ENCODE data around the gene SMAD5. TPM values are rescaled to one million over a fixed set of nuclear protein-coding genes. Genes with fewer than 3 reads are reported as not detected.

Gene SMAD5
- total and polyA plus RNA-seq, 12 donors = 7.0 to 53.8 (median 38.7) TPM

DNA sequence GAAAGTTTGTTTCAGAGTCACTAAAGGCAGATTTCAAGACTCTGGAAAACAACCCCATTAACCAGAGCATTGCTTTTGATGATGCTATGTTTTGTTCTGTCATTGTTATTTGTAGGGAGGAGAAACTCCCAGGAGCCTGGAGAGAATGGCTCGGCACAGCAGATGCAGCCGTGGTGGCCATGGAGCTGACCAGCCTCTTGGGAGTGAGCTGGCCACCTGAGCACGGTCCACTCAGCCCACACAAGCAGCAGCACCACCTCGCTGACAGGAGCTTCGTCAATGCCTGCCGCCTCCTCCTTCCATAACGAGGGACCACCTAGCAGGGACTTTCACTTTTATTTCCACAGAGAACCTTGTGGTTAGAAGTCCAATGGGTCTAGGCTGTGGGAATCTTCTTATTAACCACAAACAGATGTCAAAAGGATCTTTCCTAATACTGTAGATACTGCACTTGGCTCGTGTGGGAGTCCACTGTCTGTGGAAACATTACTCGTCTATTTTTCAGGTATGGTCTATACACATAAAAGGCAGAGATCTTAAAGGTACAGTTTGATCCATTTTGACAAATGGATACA is 81.4 kb downstream of the SMAD5 start:
- Histone ChIP-seq H3K4me3 (no peak overlapping the region), H3K4me1 (no peaks in the 10 kb centered on the region), H3K9me3 (no peaks in the 10 kb centered on the region), H3K36me3 (no peaks in the 10 kb centered on the region), H3K27ac (no peak overlapping the region), H3K27me3 (peaks cover 0 to 49% (median 27%) of the 10 kb centered on the region in 7 donors)
- intact Hi-C loops (cut with DNase I) = loop anchor here in 9 of 10 donors (2.0 to 10.0 kb wide), 7 partner anchors 152 to 649 kb away; no protein-coding TSS in a partner anchor
- TF ChIP-seq, protein P1, sequence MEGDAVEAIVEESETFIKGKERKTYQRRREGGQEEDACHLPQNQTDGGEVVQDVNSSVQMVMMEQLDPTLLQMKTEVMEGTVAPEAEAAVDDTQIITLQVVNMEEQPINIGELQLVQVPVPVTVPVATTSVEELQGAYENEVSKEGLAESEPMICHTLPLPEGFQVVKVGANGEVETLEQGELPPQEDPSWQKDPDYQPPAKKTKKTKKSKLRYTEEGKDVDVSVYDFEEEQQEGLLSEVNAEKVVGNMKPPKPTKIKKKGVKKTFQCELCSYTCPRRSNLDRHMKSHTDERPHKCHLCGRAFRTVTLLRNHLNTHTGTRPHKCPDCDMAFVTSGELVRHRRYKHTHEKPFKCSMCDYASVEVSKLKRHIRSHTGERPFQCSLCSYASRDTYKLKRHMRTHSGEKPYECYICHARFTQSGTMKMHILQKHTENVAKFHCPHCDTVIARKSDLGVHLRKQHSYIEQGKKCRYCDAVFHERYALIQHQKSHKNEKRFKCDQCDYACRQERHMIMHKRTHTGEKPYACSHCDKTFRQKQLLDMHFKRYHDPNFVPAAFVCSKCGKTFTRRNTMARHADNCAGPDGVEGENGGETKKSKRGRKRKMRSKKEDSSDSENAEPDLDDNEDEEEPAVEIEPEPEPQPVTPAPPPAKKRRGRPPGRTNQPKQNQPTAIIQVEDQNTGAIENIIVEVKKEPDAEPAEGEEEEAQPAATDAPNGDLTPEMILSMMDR (IDR thresholded peaks at IDR 0.05) = no peak
- DNase-seq (no peak), ATAC-seq (no peak)
- 59 to 60% methylated on average over 9 of the region's 9 CpGs for WGBS, 2 donors

DNA sequence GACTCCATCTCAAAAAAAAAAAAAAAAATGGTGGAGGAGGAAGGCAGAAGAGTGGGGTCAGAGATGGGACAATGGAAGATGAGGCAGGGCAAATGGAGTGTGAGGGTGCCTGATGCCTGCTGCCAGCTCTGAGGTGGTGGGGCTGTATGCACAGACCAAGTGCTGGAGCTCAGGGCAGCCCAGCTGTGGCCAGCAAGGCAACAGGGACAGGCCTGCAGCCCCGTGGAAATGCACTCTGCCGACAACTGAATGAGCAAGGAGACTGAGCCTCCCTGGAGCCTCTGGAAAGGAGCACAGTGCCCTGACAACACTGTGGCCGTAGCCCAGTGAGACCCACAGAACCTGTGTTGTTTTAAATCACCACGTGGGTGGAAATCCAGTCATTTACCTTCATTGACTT is 83.2 kb downstream of the SMAD5 start:
- TF ChIP-seq, protein P1 (IDR thresholded peaks at IDR 0.05) = no peak
- no peak for ATAC-seq
- peaks cover 0 to 15% (median 9%) of the 10 kb centered on the region in 11 donors for H3K9me3 ChIP-seq
- H3K4me1 ChIP-seq = no peaks in the 10 kb centered on the region
- intact Hi-C loops (cut with DNase I) = loop anchor here in 4 of 10 donors (10.0 kb wide), 2 partner anchors 271 to 651 kb away; no protein-coding TSS in a partner anchor
- 78 to 90% methylated on average over 4 of the region's 4 CpGs for WGBS, 2 donors
- H3K27ac ChIP-seq = no peak overlapping the region
- DNase-seq = no peak
- peaks cover 0 to 52% (median 27%) of the 10 kb centered on the region in 7 donors for H3K27me3 ChIP-seq
- no peaks in the 10 kb centered on the region for H3K36me3 ChIP-seq
- H3K4me3 ChIP-seq = no peak overlapping the region

DNA sequence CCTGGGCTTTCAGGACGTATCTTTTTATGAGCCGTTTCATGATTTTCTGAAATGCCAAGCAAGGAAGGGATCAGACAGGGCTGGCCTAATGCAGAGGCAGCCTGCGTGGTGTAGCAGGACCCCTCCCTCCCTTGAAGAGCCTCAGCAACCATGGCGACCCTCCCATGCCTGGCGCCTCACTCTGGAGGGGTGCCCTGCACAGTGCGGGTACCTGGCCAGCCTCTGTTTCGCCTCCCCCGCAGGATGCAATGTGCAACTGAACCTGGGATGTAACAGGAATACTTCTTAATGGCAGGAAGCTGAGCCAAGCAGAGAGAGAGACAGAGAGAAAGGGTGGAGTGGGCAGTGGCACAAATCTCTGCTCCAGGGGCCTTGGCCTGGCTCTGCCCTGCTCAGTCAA is 83.6 kb downstream of the SMAD5 start:
- TF ChIP-seq, protein P1 (IDR thresholded peaks at IDR 0.05) = no peak
- 89 to 90% methylated on average over 8 of the region's 8 CpGs for WGBS, 2 donors
- intact Hi-C loops (cut with DNase I) = loop anchor here in 4 of 10 donors (10.0 kb wide), 2 partner anchors 271 to 651 kb away; no protein-coding TSS in a partner anchor
- Histone ChIP-seq H3K4me3 (no peak overlapping the region), H3K36me3 (no peaks in the 10 kb centered on the region), H3K27ac (no peak overlapping the region), H3K4me1 (no peaks in the 10 kb centered on the region), H3K9me3 (peaks cover 0 to 18% (median 9%) of the 10 kb centered on the region in 11 donors), H3K27me3 (peaks cover 0 to 52% (median 26%) of the 10 kb centered on the region in 7 donors)
- DNase-seq (no peak), ATAC-seq (peak in 1 of 8 donors; percentile 64)

DNA sequence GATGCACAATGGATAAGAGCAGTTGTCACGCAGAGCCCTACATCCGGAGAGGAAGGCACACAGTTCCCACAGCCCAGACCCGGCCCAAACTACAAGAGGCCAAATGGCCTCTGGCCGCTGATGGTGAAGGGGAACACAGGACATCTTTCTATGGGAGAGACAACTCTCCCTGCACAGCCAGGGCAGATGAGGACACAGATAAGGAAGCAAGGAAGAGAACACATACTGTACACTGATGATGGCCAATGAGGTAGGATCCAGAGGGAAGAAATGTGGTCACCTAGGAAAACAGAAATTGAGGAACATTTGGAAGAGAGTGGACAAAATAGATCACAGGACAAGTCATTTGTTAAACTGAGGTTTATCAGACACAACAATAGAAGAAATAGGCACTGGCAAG is 88.7 kb downstream of the SMAD5 start:
- ATAC-seq (no peak), DNase-seq (no peak)
- intact Hi-C loops (cut with DNase I) = no loop called here
- TF ChIP-seq, protein P1 (IDR thresholded peaks at IDR 0.05) = no peak
- no peaks in the 10 kb centered on the region for H3K36me3 ChIP-seq
- no peak overlapping the region for H3K4me3 ChIP-seq
- WGBS, 2 donors = 93 to 94% methylated on average over 4 of the region's 4 CpGs
- peaks cover 0 to 27% (median 9%) of the 10 kb centered on the region in 11 donors for H3K9me3 ChIP-seq
- H3K4me1 ChIP-seq = no peaks in the 10 kb centered on the region
- H3K27me3 ChIP-seq = peaks cover 0 to 40% (median 28%) of the 10 kb centered on the region in 7 donors
- no peak overlapping the region for H3K27ac ChIP-seq
